Peyer's patch (tissue), 4 donors: ENCODE results near the gene ATG10. TPM values are rescaled to one million over a fixed set of nuclear protein-coding genes. Genes with fewer than 3 reads are reported as not detected.

ENCODE experiments used
- DNase-seq, 3 donors: peaks; one replicate each; pipeline ENCODE4 v3.0.0-alpha.2; 2017 to 2019
- H3K27ac ChIP-seq, 4 donors: fragments of 200-600 bp; sonication (generic); one replicate each; pipeline ENCODE4 v1.5.1; 2016 to 2019
- H3K27me3 ChIP-seq, 2 donors: fragments of 200-600 bp; sonication (generic); one replicate each; pipeline ENCODE4 v1.5.1; 2019
- H3K36me3 ChIP-seq, 3 donors: fragments of 200-600 bp; sonication (generic); one replicate each; pipeline ENCODE4 v1.5.1; 2016 to 2019
- H3K4me1 ChIP-seq, 4 donors: fragments of 200-600 bp; sonication (generic); one replicate each; pipeline ENCODE4 v1.5.1; 2016 to 2019
- H3K4me3 ChIP-seq, 4 donors: fragments of 200-600 bp; sonication (generic); 1 replicate in 3 of 4; 2 replicates in 1 of 4; pipeline ENCODE4 v1.5.1; 2016 to 2019; ENCODE audit warnings: mild to moderate bottlenecking in 1 of 4
- H3K9me3 ChIP-seq, 4 donors: fragments of 200-600 bp; sonication (generic); one replicate each; pipeline ENCODE4 v1.5.1; 2016 to 2019; ENCODE audit warnings: mild to moderate bottlenecking in 1 of 4
- CTCF ChIP-seq, 6 experiments: fragments of 450-650 bp in 4 of 6; fragments of 200-600 bp in 2 of 6; sonication (generic) in 1 of 6; IDR thresholded peaks; one replicate each; pipeline ENCODE4 v1.5.1; 2017 to 2019; ENCODE audit warnings: antibody characterized with exemption in 6 of 6, mild to moderate bottlenecking in 3 of 6, moderate library complexity in 1 of 6
- POLR2A ChIP-seq, 2 donors: fragments of 450-650 bp; IDR thresholded peaks; one replicate each; pipeline ENCODE4 v1.5.1; 2017; ENCODE audit warnings: antibody characterized with exemption in 2 of 2, mild to moderate bottlenecking in 2 of 2, moderate library complexity in 2 of 2
- total RNA-seq, 4 donors: library from RNA; depleted of rRNA; stranded (reverse); fragments of >200 nt; gene quantifications; one replicate each; pipeline ENCODE4 v1.1.0, GENCODE V29; 2016

Gene ATG10
- total RNA-seq, 4 donors from 2014 or later: 3.6 to 6.6 (median 4.5) TPM

- TF ChIP-seq POLR2A (IDR thresholded peaks at IDR 0.05): no peak
- Histone ChIP-seq H3K36me3 (no peaks in the 10 kb centered on the region), H3K4me1 (no peaks in the 10 kb centered on the region), H3K27me3 (no peaks in the 10 kb centered on the region), H3K4me3 (no peak overlapping the region), H3K9me3 (no peaks in the 10 kb centered on the region), H3K27ac (no peak overlapping the region)
- no peak for DNase-seq
Observed at GRCh38 chr5:82151662-82152061, 179.8 kb downstream of the ATG10 start.

- TF ChIP-seq CTCF (IDR thresholded peaks at IDR 0.05) (no peak), POLR2A (IDR thresholded peaks at IDR 0.05) (no peak)
- no peaks in the 10 kb centered on the region for H3K27me3 ChIP-seq
- H3K36me3 ChIP-seq: no peaks in the 10 kb centered on the region
- DNase-seq: no peak
- H3K4me1 ChIP-seq: no peaks in the 10 kb centered on the region
- H3K4me3 ChIP-seq: no peak overlapping the region
- H3K9me3 ChIP-seq: no peaks in the 10 kb centered on the region
- no peak overlapping the region for H3K27ac ChIP-seq
Observed at GRCh38 chr5:82152978-82153481, 181.2 kb downstream of the ATG10 start.

GRCh38 chr5:82154776-82155175 is 183.0 kb downstream of the ATG10 start:
- H3K36me3 ChIP-seq: no peaks in the 10 kb centered on the region
- H3K27ac ChIP-seq: no peak overlapping the region
- DNase-seq: no peak
- no peaks in the 10 kb centered on the region for H3K27me3 ChIP-seq
- no peaks in the 10 kb centered on the region for H3K9me3 ChIP-seq
- TF ChIP-seq POLR2A (IDR thresholded peaks at IDR 0.05) (no peak), CTCF (IDR thresholded peaks at IDR 0.05) (no peak)
- H3K4me3 ChIP-seq: no peak overlapping the region
- H3K4me1 ChIP-seq: no peaks in the 10 kb centered on the region

- no peak overlapping the region for H3K27ac ChIP-seq
- H3K4me1 ChIP-seq: no peaks in the 10 kb centered on the region
- TF ChIP-seq CTCF (IDR thresholded peaks at IDR 0.05) (no peak), POLR2A (IDR thresholded peaks at IDR 0.05) (no peak)
Observed at GRCh38 chr5:82155305-82155704, 183.5 kb downstream of the ATG10 start.

GRCh38 chr5:82156874-82157273 is 185.1 kb downstream of the ATG10 start:
- Histone ChIP-seq H3K27ac (no peak overlapping the region), H3K4me3 (no peak overlapping the region), H3K9me3 (no peaks in the 10 kb centered on the region), H3K36me3 (no peaks in the 10 kb centered on the region), H3K27me3 (no peaks in the 10 kb centered on the region), H3K4me1 (no peaks in the 10 kb centered on the region)
- TF ChIP-seq CTCF (IDR thresholded peaks at IDR 0.05) (no peak), POLR2A (IDR thresholded peaks at IDR 0.05) (no peak)
- no peak for DNase-seq

More at GRCh38 chr5:82155305-82155704, 183.5 kb downstream of the ATG10 start:
- Histone ChIP-seq H3K9me3 (no peaks in the 10 kb centered on the region), H3K27me3 (no peaks in the 10 kb centered on the region), H3K36me3 (no peaks in the 10 kb centered on the region), H3K4me3 (no peak overlapping the region)
- DNase-seq: no peak

- Histone ChIP-seq H3K9me3 (no peaks in the 10 kb centered on the region), H3K27ac (no peak overlapping the region), H3K4me1 (no peaks in the 10 kb centered on the region), H3K4me3 (no peak overlapping the region), H3K27me3 (no peaks in the 10 kb centered on the region), H3K36me3 (no peaks in the 10 kb centered on the region)
- TF ChIP-seq CTCF (IDR thresholded peaks at IDR 0.05) (no peak), POLR2A (IDR thresholded peaks at IDR 0.05) (no peak)
- DNase-seq: no peak
Observed at GRCh38 chr5:82158755-82159413, 187.1 kb downstream of the ATG10 start.
